AG09319 (cell line): ENCODE measurements around the gene PCBP3.

ENCODE experiments used
- DNase-seq: peaks from one replicate; pipeline ENCODE4 v3.0.0-alpha.2; 2010; ENCODE audit warnings: low read depth; ENCODE audit errors: extremely low read depth
- TF ChIP-seq, protein P1 (sequence below): IDR thresholded peaks from 2 replicates; pipeline ENCODE4 v1.5.1; 2011; ENCODE audit warnings: low read depth, mild to moderate bottlenecking, inconsistent platforms, low read length, moderate library complexity

The PCBP3 gene

DNA sequence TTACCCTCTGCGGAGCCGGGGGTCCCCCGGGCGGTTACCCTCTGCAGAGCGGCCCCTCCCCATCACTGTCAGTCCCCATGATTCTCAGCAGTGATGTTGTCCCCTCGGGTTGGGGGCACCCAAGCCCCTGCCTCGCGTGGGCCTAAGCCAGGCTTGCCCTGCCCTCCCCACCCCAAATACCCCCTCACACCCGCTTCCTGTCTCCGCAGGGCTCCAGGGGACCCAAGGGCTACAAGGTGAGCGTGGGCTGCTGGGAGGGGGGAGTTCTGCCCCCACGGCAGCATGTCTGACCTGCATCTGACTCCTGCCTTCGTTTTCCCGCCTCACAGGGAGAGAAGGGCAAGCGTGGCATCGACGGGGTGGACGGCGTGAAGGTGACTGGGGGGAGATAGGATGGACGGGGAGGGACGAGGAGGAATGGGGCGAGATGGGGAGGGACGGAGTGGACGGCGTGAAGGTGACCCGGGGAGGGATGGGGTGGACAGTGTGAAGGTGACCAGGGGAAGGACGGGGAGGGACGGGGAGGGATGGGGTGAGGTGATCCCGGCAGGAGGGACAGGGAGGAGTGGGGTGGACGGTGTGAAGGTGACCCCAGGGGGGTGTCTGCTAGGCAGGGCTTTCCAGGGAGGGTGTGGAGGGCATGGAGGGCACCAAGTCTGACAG, 346.7 kb downstream of the PCBP3 start:
- TF ChIP-seq, protein P1, sequence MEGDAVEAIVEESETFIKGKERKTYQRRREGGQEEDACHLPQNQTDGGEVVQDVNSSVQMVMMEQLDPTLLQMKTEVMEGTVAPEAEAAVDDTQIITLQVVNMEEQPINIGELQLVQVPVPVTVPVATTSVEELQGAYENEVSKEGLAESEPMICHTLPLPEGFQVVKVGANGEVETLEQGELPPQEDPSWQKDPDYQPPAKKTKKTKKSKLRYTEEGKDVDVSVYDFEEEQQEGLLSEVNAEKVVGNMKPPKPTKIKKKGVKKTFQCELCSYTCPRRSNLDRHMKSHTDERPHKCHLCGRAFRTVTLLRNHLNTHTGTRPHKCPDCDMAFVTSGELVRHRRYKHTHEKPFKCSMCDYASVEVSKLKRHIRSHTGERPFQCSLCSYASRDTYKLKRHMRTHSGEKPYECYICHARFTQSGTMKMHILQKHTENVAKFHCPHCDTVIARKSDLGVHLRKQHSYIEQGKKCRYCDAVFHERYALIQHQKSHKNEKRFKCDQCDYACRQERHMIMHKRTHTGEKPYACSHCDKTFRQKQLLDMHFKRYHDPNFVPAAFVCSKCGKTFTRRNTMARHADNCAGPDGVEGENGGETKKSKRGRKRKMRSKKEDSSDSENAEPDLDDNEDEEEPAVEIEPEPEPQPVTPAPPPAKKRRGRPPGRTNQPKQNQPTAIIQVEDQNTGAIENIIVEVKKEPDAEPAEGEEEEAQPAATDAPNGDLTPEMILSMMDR: no peak

DNA sequence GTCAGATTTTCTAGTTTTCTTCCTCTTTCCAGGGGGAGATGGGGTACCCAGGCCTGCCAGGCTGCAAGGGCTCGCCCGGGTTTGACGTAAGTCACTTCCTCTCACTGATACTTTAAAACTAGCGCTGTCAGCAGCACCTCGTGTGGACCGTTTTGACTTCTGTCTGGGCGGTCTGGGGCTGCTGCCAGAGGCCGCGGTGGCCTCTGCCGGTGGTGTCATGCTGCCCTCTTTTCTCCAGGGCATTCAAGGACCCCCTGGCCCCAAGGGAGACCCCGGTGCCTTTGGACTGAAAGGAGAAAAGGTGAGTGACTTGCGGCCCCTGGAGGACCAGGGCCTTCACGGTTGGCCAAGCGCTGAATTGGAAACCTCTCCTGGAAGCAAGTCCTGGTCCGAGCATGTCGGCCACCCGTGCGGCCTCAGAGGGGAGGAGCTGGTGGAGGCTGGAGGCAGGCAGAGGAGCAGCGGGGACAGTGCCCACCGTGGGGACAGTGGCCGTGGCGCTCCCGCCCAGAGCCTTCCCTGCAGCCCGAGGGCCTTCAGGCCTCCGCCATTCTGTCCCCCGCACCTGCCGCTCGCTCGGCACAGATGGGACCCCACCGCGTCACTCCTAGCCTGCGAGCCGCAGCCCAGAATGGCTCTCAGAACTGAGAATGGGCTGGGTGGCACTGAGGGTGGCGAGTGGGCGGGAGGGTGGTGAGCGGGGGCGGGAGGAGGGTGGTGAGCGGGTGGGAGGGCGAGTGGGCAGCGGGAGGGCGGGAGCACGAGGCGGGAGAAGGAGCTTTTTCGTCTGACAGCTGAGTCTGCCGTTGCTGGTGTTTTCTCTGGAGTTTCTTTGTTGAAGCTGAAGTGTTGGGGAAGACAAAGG, 347.4 kb downstream of the PCBP3 start:
- TF ChIP-seq, protein P1: no peak
- no peak for DNase-seq

More for the DNA sequence above, 346.7 kb downstream of the PCBP3 start:
- no peak for DNase-seq

DNA sequence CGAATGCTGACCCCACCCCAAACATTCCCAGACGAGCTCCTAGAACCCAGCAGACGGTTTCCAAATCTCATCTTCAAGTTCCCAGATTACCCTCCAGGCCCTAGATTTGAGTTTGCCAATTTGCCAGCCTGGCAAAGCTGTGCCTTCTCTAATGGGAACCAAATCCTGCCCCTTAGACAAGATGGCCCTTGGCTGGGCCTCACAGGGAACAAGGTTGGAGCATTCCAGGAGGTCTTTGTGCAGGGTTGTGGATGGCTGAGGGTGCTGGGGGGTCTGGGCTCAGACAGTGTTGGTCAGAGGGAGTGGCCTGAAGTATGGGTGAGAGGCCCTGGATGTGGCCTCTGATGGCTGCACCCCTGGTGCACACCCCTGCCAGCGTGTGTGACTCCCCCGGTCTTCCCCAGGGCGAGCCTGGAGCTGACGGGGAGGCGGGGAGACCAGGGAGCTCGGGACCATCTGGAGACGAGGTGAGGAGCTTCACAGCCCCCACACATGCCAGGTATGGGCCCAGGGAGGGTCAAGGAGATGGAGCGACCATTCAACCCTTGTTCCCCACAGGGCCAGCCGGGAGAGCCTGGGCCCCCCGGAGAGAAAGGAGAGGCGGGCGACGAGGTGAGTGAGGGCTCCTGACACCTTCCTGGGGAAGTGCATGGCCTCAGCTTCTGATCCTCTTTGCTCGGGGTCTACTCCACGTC, 348.2 kb downstream of the PCBP3 start:
- TF ChIP-seq, protein P1: no peak
- DNase-seq: no peak
